HEK293 (cell line): ENCODE data around the gene DCTN2.
A peak's percentile ranks its signal among the peaks of the same experiment; 100 is the strongest.

Experiments used
- FEZF1 ChIP-seq: fragments of 450-650 bp; formaldehyde crosslinking; IDR thresholded peaks from 2 replicates; pipeline ENCODE4 v1.5.1; 2016; ENCODE audit warnings: missing biosample characterization, missing genetic modification characterization
- GFI1B ChIP-seq: fragments of 450-650 bp; formaldehyde crosslinking; IDR thresholded peaks from 2 replicates; pipeline ENCODE4 v1.5.1; 2016; ENCODE audit warnings: missing biosample characterization, missing genetic modification characterization
- GLI2 ChIP-seq: fragments of 450-650 bp; formaldehyde crosslinking; IDR thresholded peaks from 2 replicates; pipeline ENCODE4; 2017; ENCODE audit warnings: missing biosample characterization, missing genetic modification characterization, low read depth, borderline replicate concordance
- GLIS2 ChIP-seq: fragments of 450-650 bp; formaldehyde crosslinking; IDR thresholded peaks from 2 replicates; pipeline ENCODE4 v1.5.1; 2016; ENCODE audit warnings: missing biosample characterization, missing genetic modification characterization
- KLF16 ChIP-seq: fragments of 450-650 bp; formaldehyde crosslinking; IDR thresholded peaks from 2 replicates; pipeline ENCODE4 v1.5.1; 2017; ENCODE audit warnings: missing biosample characterization, missing genetic modification characterization
- SALL2 ChIP-seq: fragments of 450-650 bp; formaldehyde crosslinking; IDR thresholded peaks from 2 replicates; pipeline ENCODE4 v1.5.0; 2017; ENCODE audit warnings: missing biosample characterization, mild to moderate bottlenecking, missing genetic modification characterization, borderline replicate concordance
- SETDB1 ChIP-seq: IDR thresholded peaks from one replicate; pipeline ENCODE4 v1.6.1; 2017; ENCODE audit warnings: mild to moderate bottlenecking, low read length, moderate library complexity, mixed read lengths; ENCODE audit not compliant: insufficient read length
- SP2 ChIP-seq: fragments of 450-650 bp; formaldehyde crosslinking; IDR thresholded peaks from 2 replicates; pipeline ENCODE4 v1.5.1; 2016; ENCODE audit warnings: missing biosample characterization, missing genetic modification characterization
- ZBTB10 ChIP-seq: fragments of 450-650 bp; formaldehyde crosslinking; IDR thresholded peaks from 2 replicates; pipeline ENCODE4 v1.5.1; 2016; ENCODE audit warnings: missing biosample characterization, missing genetic modification characterization
- ZBTB21 ChIP-seq: fragments of 450-650 bp; formaldehyde crosslinking; IDR thresholded peaks from 2 replicates; pipeline ENCODE4 v1.5.1; 2017; ENCODE audit warnings: missing biosample characterization, missing genetic modification characterization
- ZBTB26 ChIP-seq: fragments of 450-650 bp; formaldehyde crosslinking; optimal IDR thresholded peaks from 2 replicates; pipeline ENCODE3; 2016; ENCODE audit warnings: missing biosample characterization, mild to moderate bottlenecking, missing genetic modification characterization
- ZNF133 ChIP-seq: fragments of 450-650 bp; formaldehyde crosslinking; IDR thresholded peaks from 2 replicates; pipeline ENCODE4 v1.5.1; 2016; ENCODE audit warnings: missing biosample characterization, missing genetic modification characterization
- ZNF146 ChIP-seq: fragments of 450-650 bp; formaldehyde crosslinking; IDR thresholded peaks from 2 replicates; pipeline ENCODE4 v1.5.1; 2016; ENCODE audit warnings: missing biosample characterization, missing genetic modification characterization
- ZNF174 ChIP-seq: fragments of 450-650 bp; formaldehyde crosslinking; IDR thresholded peaks from 2 replicates; pipeline ENCODE4 v1.5.0; 2017; ENCODE audit warnings: missing biosample characterization, mild to moderate bottlenecking, missing genetic modification characterization
- ZNF175 ChIP-seq: fragments of 450-650 bp; formaldehyde crosslinking; IDR thresholded peaks from 2 replicates; pipeline ENCODE4 v1.5.1; 2016; ENCODE audit warnings: missing biosample characterization, missing genetic modification characterization
- ZNF184 ChIP-seq: fragments of 450-650 bp; IDR thresholded peaks from 2 replicates; pipeline ENCODE4 v1.5.1; 2018; ENCODE audit warnings: missing biosample characterization, mild to moderate bottlenecking, missing genetic modification characterization
- ZNF221 ChIP-seq: fragments of 450-650 bp; formaldehyde crosslinking; IDR thresholded peaks from 2 replicates; pipeline ENCODE4 v1.5.1; 2017; ENCODE audit warnings: missing biosample characterization, missing genetic modification characterization, borderline replicate concordance
- ZNF248 ChIP-seq: fragments of 450-650 bp; formaldehyde crosslinking; IDR thresholded peaks from 2 replicates; pipeline ENCODE4 v1.5.1; 2017; ENCODE audit warnings: missing biosample characterization, missing genetic modification characterization
- ZNF433 ChIP-seq: fragments of 450-650 bp; formaldehyde crosslinking; IDR thresholded peaks from 2 replicates; pipeline ENCODE4 v1.5.1; 2016; ENCODE audit warnings: missing biosample characterization, missing genetic modification characterization, low read depth
- ZNF501 ChIP-seq: fragments of 450-650 bp; formaldehyde crosslinking; IDR thresholded peaks from 2 replicates; pipeline ENCODE4 v1.5.1; 2016; ENCODE audit warnings: missing biosample characterization, missing genetic modification characterization
- ZNF548 ChIP-seq: fragments of 450-650 bp; formaldehyde crosslinking; IDR thresholded peaks from 2 replicates; pipeline ENCODE4 v1.5.1; 2016; ENCODE audit warnings: missing biosample characterization, missing genetic modification characterization
- ZNF624 ChIP-seq: fragments of 450-650 bp; formaldehyde crosslinking; IDR thresholded peaks from 2 replicates; pipeline ENCODE4 v1.5.1; 2017; ENCODE audit warnings: missing biosample characterization, missing genetic modification characterization
- ZNF76 ChIP-seq: fragments of 450-650 bp; formaldehyde crosslinking; IDR thresholded peaks from 2 replicates; pipeline ENCODE4; 2016; ENCODE audit warnings: low read depth, missing biosample characterization, missing genetic modification characterization, borderline replicate concordance
- ZNF777 ChIP-seq: fragments of 450-650 bp; formaldehyde crosslinking; IDR thresholded peaks from 2 replicates; pipeline ENCODE4 v1.5.1; 2017; ENCODE audit warnings: missing biosample characterization, missing genetic modification characterization, borderline replicate concordance
- ZNF837 ChIP-seq: fragments of 450-650 bp; formaldehyde crosslinking; IDR thresholded peaks from 2 replicates; pipeline ENCODE4 v1.5.1; 2016; ENCODE audit warnings: missing biosample characterization, missing genetic modification characterization
- TF ChIP-seq, protein P1 (sequence below): sonication (generic); formaldehyde crosslinking; IDR thresholded peaks from 2 replicates; pipeline ENCODE4 v1.8.1; 2022; ENCODE audit warnings: mild to moderate bottlenecking, moderate library complexity, missing genetic modification reagents
- TF ChIP-seq, protein P2 (sequence below): fragments of 450-650 bp; formaldehyde crosslinking; IDR thresholded peaks from 2 replicates; pipeline ENCODE4 v1.5.1; 2016; ENCODE audit warnings: missing biosample characterization, missing genetic modification characterization
- TF ChIP-seq, protein P3 (sequence below): fragments of 450-650 bp; formaldehyde crosslinking; IDR thresholded peaks from 2 replicates; pipeline ENCODE4; 2016; ENCODE audit warnings: missing biosample characterization, missing genetic modification characterization
- TF ChIP-seq, protein P4 (sequence below): fragments of 450-650 bp; formaldehyde crosslinking; IDR thresholded peaks from 2 replicates; pipeline ENCODE4 v1.5.1; 2016; ENCODE audit warnings: missing biosample characterization, missing genetic modification characterization
- TF ChIP-seq, protein P5 (sequence below): fragments of 450-650 bp; formaldehyde crosslinking; IDR thresholded peaks from 2 replicates; pipeline ENCODE4 v1.5.1; 2016; ENCODE audit warnings: missing biosample characterization, missing genetic modification characterization

The DCTN2 gene

GRCh38 chr12:57546438-57547287, at the start of gene DCTN2 (continued):
- TF ChIP-seq ZNF184 (tag by site-specific recombination) (no peak), ZNF76 (no peak), ZNF248 (tag by site-specific recombination) (no peak), ZNF548 (tag by site-specific recombination) (no peak), SETDB1 (no peak), SALL2 (tag by site-specific recombination) (no peak), GLI2 (no peak), ZNF777 (no peak), ZNF837 (tag by site-specific recombination) (no peak), ZNF133 (no peak), ZNF501 (tag by site-specific recombination) (peak; percentile 58), KLF16 (tag by site-specific recombination) (peak; percentile 97), ZNF624 (tag by site-specific recombination) (no peak), GFI1B (tag by site-specific recombination) (no peak), ZNF146 (tag by site-specific recombination) (no peak; the same call in 1 of the 2 replicates), FEZF1 (tag by site-specific recombination) (no peak), ZNF221 (tag by site-specific recombination) (no peak), SP2 (peak; percentile 78), ZNF433 (tag by site-specific recombination) (no peak), ZBTB10 (peak; percentile 73; the same call in 1 of the 2 replicates), ZNF174 (tag by site-specific recombination) (no peak), ZBTB26 (tag by site-specific recombination) (peak; percentile 31), ZBTB21 (tag by site-specific recombination) (peak; percentile 68), GLIS2 (peak; percentile 60), ZNF175 (no peak)
- TF ChIP-seq, protein P1, sequence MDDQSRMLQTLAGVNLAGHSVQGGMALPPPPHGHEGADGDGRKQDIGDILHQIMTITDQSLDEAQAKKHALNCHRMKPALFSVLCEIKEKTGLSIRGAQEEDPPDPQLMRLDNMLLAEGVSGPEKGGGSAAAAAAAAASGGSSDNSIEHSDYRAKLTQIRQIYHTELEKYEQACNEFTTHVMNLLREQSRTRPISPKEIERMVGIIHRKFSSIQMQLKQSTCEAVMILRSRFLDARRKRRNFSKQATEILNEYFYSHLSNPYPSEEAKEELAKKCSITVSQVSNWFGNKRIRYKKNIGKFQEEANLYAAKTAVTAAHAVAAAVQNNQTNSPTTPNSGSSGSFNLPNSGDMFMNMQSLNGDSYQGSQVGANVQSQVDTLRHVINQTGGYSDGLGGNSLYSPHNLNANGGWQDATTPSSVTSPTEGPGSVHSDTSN = no peak
- TF ChIP-seq, protein P2, sequence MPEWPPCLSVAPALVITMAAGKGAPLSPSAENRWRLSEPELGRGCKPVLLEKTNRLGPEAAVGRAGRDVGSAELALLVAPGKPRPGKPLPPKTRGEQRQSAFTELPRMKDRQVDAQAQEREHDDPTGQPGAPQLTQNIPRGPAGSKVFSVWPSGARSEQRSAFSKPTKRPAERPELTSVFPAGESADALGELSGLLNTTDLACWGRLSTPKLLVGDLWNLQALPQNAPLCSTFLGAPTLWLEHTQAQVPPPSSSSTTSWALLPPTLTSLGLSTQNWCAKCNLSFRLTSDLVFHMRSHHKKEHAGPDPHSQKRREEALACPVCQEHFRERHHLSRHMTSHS (tag by site-specific recombination) = no peak; the same call in 1 of the 2 replicates
- TF ChIP-seq, protein P3, sequence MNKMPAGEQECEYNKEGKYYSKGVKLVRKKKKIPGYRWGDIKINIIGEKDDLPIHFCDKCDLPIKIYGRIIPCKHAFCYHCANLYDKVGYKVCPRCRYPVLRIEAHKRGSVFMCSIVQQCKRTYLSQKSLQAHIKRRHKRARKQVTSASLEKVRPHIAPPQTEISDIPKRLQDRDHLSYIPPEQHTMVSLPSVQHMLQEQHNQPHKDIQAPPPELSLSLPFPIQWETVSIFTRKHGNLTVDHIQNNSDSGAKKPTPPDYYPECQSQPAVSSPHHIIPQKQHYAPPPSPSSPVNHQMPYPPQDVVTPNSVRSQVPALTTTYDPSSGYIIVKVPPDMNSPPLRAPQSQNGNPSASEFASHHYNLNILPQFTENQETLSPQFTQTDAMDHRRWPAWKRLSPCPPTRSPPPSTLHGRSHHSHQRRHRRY = no peak
- TF ChIP-seq, protein P4, sequence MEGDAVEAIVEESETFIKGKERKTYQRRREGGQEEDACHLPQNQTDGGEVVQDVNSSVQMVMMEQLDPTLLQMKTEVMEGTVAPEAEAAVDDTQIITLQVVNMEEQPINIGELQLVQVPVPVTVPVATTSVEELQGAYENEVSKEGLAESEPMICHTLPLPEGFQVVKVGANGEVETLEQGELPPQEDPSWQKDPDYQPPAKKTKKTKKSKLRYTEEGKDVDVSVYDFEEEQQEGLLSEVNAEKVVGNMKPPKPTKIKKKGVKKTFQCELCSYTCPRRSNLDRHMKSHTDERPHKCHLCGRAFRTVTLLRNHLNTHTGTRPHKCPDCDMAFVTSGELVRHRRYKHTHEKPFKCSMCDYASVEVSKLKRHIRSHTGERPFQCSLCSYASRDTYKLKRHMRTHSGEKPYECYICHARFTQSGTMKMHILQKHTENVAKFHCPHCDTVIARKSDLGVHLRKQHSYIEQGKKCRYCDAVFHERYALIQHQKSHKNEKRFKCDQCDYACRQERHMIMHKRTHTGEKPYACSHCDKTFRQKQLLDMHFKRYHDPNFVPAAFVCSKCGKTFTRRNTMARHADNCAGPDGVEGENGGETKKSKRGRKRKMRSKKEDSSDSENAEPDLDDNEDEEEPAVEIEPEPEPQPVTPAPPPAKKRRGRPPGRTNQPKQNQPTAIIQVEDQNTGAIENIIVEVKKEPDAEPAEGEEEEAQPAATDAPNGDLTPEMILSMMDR (tag by site-specific recombination) = peak; percentile 71; the same call in 1 of the 2 replicates
- TF ChIP-seq, protein P5, sequence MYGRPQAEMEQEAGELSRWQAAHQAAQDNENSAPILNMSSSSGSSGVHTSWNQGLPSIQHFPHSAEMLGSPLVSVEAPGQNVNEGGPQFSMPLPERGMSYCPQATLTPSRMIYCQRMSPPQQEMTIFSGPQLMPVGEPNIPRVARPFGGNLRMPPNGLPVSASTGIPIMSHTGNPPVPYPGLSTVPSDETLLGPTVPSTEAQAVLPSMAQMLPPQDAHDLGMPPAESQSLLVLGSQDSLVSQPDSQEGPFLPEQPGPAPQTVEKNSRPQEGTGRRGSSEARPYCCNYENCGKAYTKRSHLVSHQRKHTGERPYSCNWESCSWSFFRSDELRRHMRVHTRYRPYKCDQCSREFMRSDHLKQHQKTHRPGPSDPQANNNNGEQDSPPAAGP (tag by site-specific recombination) = 0 out of 2 replicates have a peak, but pooled peaks have one; percentile 42
